ENCODE data around the gene PRDM5. TPM values are rescaled to one million over a fixed set of nuclear protein-coding genes. Genes with fewer than 3 reads are reported as not detected.

Gene PRDM5
- total RNA-seq, 1 donor = 30.7 TPM

GRCh38 chr4:120842031-120842430 is 80.5 kb downstream of the PRDM5 start:
- no peak overlapping the region for H3K4me3 ChIP-seq (ENCODE audit: low read depth, low read length)
- peak; percentile 58 for DNase-seq (ENCODE audit: low read depth)
- no peak for TF ChIP-seq CTCF (IDR thresholded peaks at IDR 0.05; ENCODE audit: insufficient read depth, low read depth, low read length)

DNA sequence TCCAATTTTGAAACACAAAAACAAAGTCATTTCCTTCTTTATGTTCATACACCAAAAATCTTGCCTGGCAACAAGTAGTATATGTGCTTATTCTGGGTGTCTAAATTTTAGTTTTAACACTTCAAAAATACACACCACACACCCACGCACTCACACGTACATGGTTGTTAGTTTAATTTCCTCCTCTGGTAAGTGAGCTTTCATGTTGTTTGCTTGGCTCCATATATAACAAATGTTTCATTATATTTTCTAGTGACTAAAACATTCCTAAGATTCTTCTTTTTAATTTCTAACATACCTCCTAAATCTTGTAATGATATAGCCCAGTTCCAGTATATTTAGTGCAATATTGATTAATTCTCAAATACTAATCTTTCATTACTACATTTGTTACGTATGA is 80.9 kb downstream of the PRDM5 start:
- no peak for DNase-seq (ENCODE audit: low read depth)
- H3K4me3 ChIP-seq (ENCODE audit: low read depth, low read length) = no peak overlapping the region

GRCh38 chr4:120839974-120840751 is 82.4 kb downstream of the PRDM5 start:
- DNase-seq (ENCODE audit: low read depth) = no peak
- no peak overlapping the region for H3K4me3 ChIP-seq (ENCODE audit: low read depth, low read length)
- no peak for TF ChIP-seq CTCF (IDR thresholded peaks at IDR 0.05; ENCODE audit: insufficient read depth, low read depth, low read length)

More for the DNA sequence above, 80.9 kb downstream of the PRDM5 start:
- TF ChIP-seq CTCF (IDR thresholded peaks at IDR 0.05; ENCODE audit: insufficient read depth, low read depth, low read length) = no peak

- TF ChIP-seq CTCF (IDR thresholded peaks at IDR 0.05; ENCODE audit: insufficient read depth, low read depth, low read length) = no peak
- DNase-seq (ENCODE audit: low read depth) = no peak
- H3K4me3 ChIP-seq (ENCODE audit: low read depth, low read length) = no peak overlapping the region
Measured at GRCh38 chr4:120839334-120839973, 83.1 kb downstream of the PRDM5 start.

DNA sequence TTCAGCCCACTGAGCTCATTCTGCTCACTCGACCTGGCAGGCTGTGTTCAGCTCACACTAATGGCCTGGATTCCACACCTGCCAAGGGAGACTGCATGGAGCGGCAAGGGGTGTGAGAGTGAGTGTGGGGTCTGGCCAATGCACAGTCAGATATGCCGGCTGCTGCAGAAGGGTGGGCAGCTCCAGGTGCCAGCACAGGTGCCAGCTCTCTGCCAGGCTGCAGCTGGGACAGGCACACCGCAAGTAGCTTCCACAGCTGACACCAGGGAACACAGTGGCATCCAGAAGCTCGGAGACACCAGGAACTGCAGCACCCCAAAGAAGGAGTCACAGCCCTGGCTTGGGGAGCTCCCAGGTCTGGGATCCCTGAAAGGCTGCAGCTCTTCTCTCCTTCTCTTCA is 83.7 kb downstream of the PRDM5 start:
- no peak for TF ChIP-seq CTCF (IDR thresholded peaks at IDR 0.05; ENCODE audit: insufficient read depth, low read depth, low read length)
- no peak overlapping the region for H3K4me3 ChIP-seq (ENCODE audit: low read depth, low read length)
- DNase-seq (ENCODE audit: low read depth) = no peak

GRCh38 chr4:120837656-120838055 is 84.9 kb downstream of the PRDM5 start:
- no peak overlapping the region for H3K4me3 ChIP-seq (ENCODE audit: low read depth, low read length)
- DNase-seq (ENCODE audit: low read depth) = no peak
- no peak for TF ChIP-seq CTCF (IDR thresholded peaks at IDR 0.05; ENCODE audit: insufficient read depth, low read depth, low read length)

Measured in fibroblast of villous mesenchyme (primary cell).